PC-3 (cell line): ENCODE results near the gene NRXN2. TPM values are rescaled to one million over a fixed set of nuclear protein-coding genes. Genes with fewer than 3 reads are reported as not detected.

ENCODE experiments used
- ATAC-seq: fragments of 200-7000 bp; cut with Tn5 transposase; 2 replicates; pipeline ENCODE4 v1.9.1; 2020; ENCODE audit warnings: mild to moderate bottlenecking, moderate library complexity
- BruUV-seq: library from RNA; stranded (reverse); fragments of 400-500 nt; replicated peaks from 2 replicates; lab custom pipeline; 2021; lab: Mats Ljungman, UMichigan
- CTCF ChIA-PET: fragments of 300-600 bp; sonication (Branson Sonifier 250); formaldehyde crosslinking; loops from one replicate; lab custom pipeline; 2022; ENCODE audit warnings: antibody characterized with exemption; lab: Charles Lee
- POLR2A ChIA-PET: fragments of 300-600 bp; sonication (Branson Sonifier 250); formaldehyde crosslinking; loops from one replicate; lab custom pipeline; 2022; ENCODE audit warnings: antibody characterized with exemption; ENCODE audit not compliant: unreplicated experiment; lab: Charles Lee
- DNase-seq: peaks from one replicate; pipeline ENCODE4 v3.0.0-alpha.2; 2015
- H2AFZ ChIP-seq: fragments of 300-600 bp; sonication (generic); 2 replicates; pipeline ENCODE4 v1.6.0; 2016; ENCODE audit warnings: antibody characterized with exemption, low read length
- H3F3A ChIP-seq: fragments of 300-600 bp; sonication (generic); one replicate; pipeline ENCODE4 v1.6.0; 2017; ENCODE audit warnings: antibody characterized with exemption, low read length, control low read depth, mild to moderate bottlenecking; ENCODE audit not compliant: unreplicated experiment
- H3K27ac ChIP-seq: fragments of 300-600 bp; sonication (generic); 2 replicates; pipeline ENCODE4 v1.5.1; 2016; ENCODE audit warnings: mild to moderate bottlenecking, low read length
- H3K27me3 ChIP-seq: fragments of 300-600 bp; sonication (generic); 2 replicates; pipeline ENCODE4 v1.6.1; 2016; ENCODE audit warnings: low read length, mixed read lengths
- H3K36me3 ChIP-seq: fragments of 300-600 bp; sonication (generic); 2 replicates; pipeline ENCODE4 v1.6.1; 2016; ENCODE audit warnings: low read depth, mixed run types, low read length, mixed read lengths
- H3K4me1 ChIP-seq: fragments of 300-600 bp; sonication (generic); 2 replicates; pipeline ENCODE4 v1.5.1; 2016; ENCODE audit warnings: low read length; ENCODE audit not compliant: insufficient read depth
- H3K4me2 ChIP-seq: fragments of 300-600 bp; sonication (generic); 2 replicates; pipeline ENCODE4 v1.6.0; 2016; ENCODE audit warnings: low read length
- H3K4me3 ChIP-seq: fragments of 300-600 bp; sonication (generic); 2 replicates; pipeline ENCODE4 v1.5.1; 2016; ENCODE audit warnings: mild to moderate bottlenecking, low read length, mixed read lengths
- H3K79me2 ChIP-seq: fragments of 300-600 bp; sonication (generic); 2 replicates; pipeline ENCODE4 v1.6.1; 2017; ENCODE audit warnings: low read length, mixed read lengths
- H3K9ac ChIP-seq: fragments of 300-600 bp; sonication (generic); 2 replicates; pipeline ENCODE4 v1.6.0; 2016; ENCODE audit warnings: mild to moderate bottlenecking, low read length
- H3K9me2 ChIP-seq: fragments of 300-600 bp; sonication (generic); replicated peaks from 2 replicates; pipeline ENCODE4 v1.6.1; 2016; ENCODE audit warnings: mixed run types, low read length, mixed read lengths
- H3K9me3 ChIP-seq: fragments of 300-600 bp; sonication (generic); 2 replicates; pipeline ENCODE4 v1.6.1; 2016; ENCODE audit warnings: low read length, mixed read lengths
- H4K20me1 ChIP-seq: fragments of 300-600 bp; sonication (generic); 2 replicates; pipeline ENCODE4 v1.6.1; 2016; ENCODE audit warnings: low read length, mixed read lengths
- CTCF ChIP-seq: fragments of 300-600 bp; sonication (generic); conservative IDR thresholded peaks from 2 replicates; pipeline ENCODE4 v1.5.1; 2017; ENCODE audit warnings: antibody characterized with exemption, low read depth, mild to moderate bottlenecking, low read length
- EZH2 ChIP-seq: fragments of 300-600 bp; sonication (generic); IDR thresholded peaks from one replicate; pipeline ENCODE4 v1.6.1; 2017; ENCODE audit warnings: antibody characterized with exemption, mild to moderate bottlenecking, low read length; ENCODE audit not compliant: unreplicated experiment
- EZH2phosphoT487 ChIP-seq: fragments of 300-600 bp; sonication (generic); IDR thresholded peaks from 2 replicates; pipeline ENCODE4 v1.6.1; 2018; ENCODE audit warnings: mild to moderate bottlenecking, antibody characterized with exemption, low read length, borderline replicate concordance
- intact Hi-C: fragments of 100-400 bp; cut with micrococcal nuclease; formaldehyde crosslinking; loops from 2 replicates; pipeline ENCODE4 v1.9.0; 2023
- total RNA-seq: library from RNA; depleted of rRNA; stranded (reverse); fragments of >200 nt; gene quantifications from 2 replicates; pipeline ENCODE4 v1.2.3, GENCODE V29; 2014

NRXN2 gene
- total RNA-seq, 1 experiment from 2014 or later = not detected

GRCh38 chr11:64745521-64746328, 22.7 kb upstream of the NRXN2 start:
- no TSS peak for BruUV-seq
- intact Hi-C loops = no loop called here
- H3K27me3 ChIP-seq = peaks cover 36% of the 10 kb centered on the region
- TF ChIP-seq EZH2phosphoT487 (no peak), CTCF (no peak), EZH2 (no peak)
- POLR2A ChIA-PET = no interaction called here
- H3K4me1 ChIP-seq = peaks cover 13% of the 10 kb centered on the region
- ATAC-seq (no peak), DNase-seq (no peak)
- H3F3A ChIP-seq = no peaks in the 10 kb centered on the region
- H4K20me1 ChIP-seq = no peaks in the 10 kb centered on the region
- H3K36me3 ChIP-seq = no peaks in the 10 kb centered on the region
- no peaks in the 10 kb centered on the region for H3K79me2 ChIP-seq
- no peaks in the 10 kb centered on the region for H3K9me3 ChIP-seq
- no peak overlapping the region for H3K9ac ChIP-seq
- H2AFZ ChIP-seq = no peak overlapping the region
- no peaks in the 10 kb centered on the region for H3K9me2 ChIP-seq
- CTCF ChIA-PET = no interaction called here
- H3K4me2 ChIP-seq = peak overlapping the region; percentile 20; the same call in 1 of the 2 replicates
- no peak overlapping the region for H3K27ac ChIP-seq
- no peak overlapping the region for H3K4me3 ChIP-seq

- Histone ChIP-seq H3K4me1 (peaks cover 13% of the 10 kb centered on the region), H3F3A (no peaks in the 10 kb centered on the region), H3K9me3 (no peaks in the 10 kb centered on the region), H3K36me3 (no peaks in the 10 kb centered on the region), H3K27me3 (peaks cover 36% of the 10 kb centered on the region), H4K20me1 (no peaks in the 10 kb centered on the region), H3K4me3 (no peak overlapping the region), H3K9me2 (no peaks in the 10 kb centered on the region), H3K4me2 (peak overlapping the region; percentile 20; the same call in 1 of the 2 replicates), H3K27ac (no peak overlapping the region), H2AFZ (no peak overlapping the region), H3K9ac (no peak overlapping the region), H3K79me2 (no peaks in the 10 kb centered on the region)
- no TSS peak for BruUV-seq
- POLR2A ChIA-PET = no interaction called here
- ATAC-seq (no peak), DNase-seq (no peak)
- CTCF ChIA-PET = no interaction called here
- intact Hi-C loops = no loop called here
- TF ChIP-seq CTCF (no peak), EZH2 (peak; percentile 90), EZH2phosphoT487 (peak; percentile 84; the same call in 1 of the 2 replicates)
Observed at GRCh38 chr11:64745189-64745520, 22.2 kb upstream of the NRXN2 start.

GRCh38 chr11:64744544-64745188, 21.7 kb upstream of the NRXN2 start:
- ChIA-PET CTCF (no interaction called here), POLR2A (no interaction called here)
- H3F3A ChIP-seq = no peaks in the 10 kb centered on the region
- H3K36me3 ChIP-seq = no peaks in the 10 kb centered on the region
- no peaks in the 10 kb centered on the region for H3K79me2 ChIP-seq
- peaks cover 36% of the 10 kb centered on the region for H3K27me3 ChIP-seq
- H3K9me3 ChIP-seq = no peaks in the 10 kb centered on the region
- no peak overlapping the region for H2AFZ ChIP-seq
- no peak for TF ChIP-seq CTCF
- TF ChIP-seq EZH2phosphoT487 = no peak
- TF ChIP-seq EZH2 = no peak
- no TSS peak for BruUV-seq
- intact Hi-C loops = no loop called here
- no peak overlapping the region for H3K9ac ChIP-seq
- DNase-seq (no peak), ATAC-seq (no peak)
- H3K4me1 ChIP-seq = peaks cover 13% of the 10 kb centered on the region
- H3K27ac ChIP-seq = no peak overlapping the region
- peak overlapping the region; percentile 90; the same call in 1 of the 2 replicates for H3K4me2 ChIP-seq
- no peaks in the 10 kb centered on the region for H3K9me2 ChIP-seq
- no peaks in the 10 kb centered on the region for H4K20me1 ChIP-seq
- no peak overlapping the region for H3K4me3 ChIP-seq
